WTC11 (cell line): ENCODE results near the gene TIMP4. TPM values are rescaled to one million over a fixed set of nuclear protein-coding genes. Genes with fewer than 3 reads are reported as not detected.

Experiments used
- ATAC-seq: fragments of 200-7000 bp; cut with Tn5 transposase; 2 replicates; pipeline ENCODE4 v1.10.0; 2021; ENCODE audit warnings: mild to moderate bottlenecking, moderate library complexity
- CTCF ChIA-PET: fragments of 300-600 bp; sonication (Branson Sonifier 250); formaldehyde crosslinking; loops from one replicate; lab custom pipeline; 2021; ENCODE audit warnings: antibody characterized with exemption; lab: Charles Lee
- POLR2A ChIA-PET: fragments of 350-600 bp; sonication (Branson Sonifier 250); formaldehyde crosslinking; loops from one replicate; lab custom pipeline; 2021; ENCODE audit warnings: antibody characterized with exemption; lab: Charles Lee
- DNase-seq: peaks from one replicate; pipeline ENCODE4 v3.0.0; 2021; ENCODE audit warnings: low spot score
- H3K27ac Mint-ChIP-seq: 2 replicates; pipeline ENCODE4 v1.8.0; 2021; ENCODE audit warnings: mixed read lengths
- H3K27me3 Mint-ChIP-seq: 2 replicates; pipeline ENCODE4 v1.8.0; 2021; ENCODE audit warnings: low read depth, mild to moderate bottlenecking, moderate library complexity, mixed read lengths
- H3K36me3 Mint-ChIP-seq: 2 replicates; pipeline ENCODE4 v1.8.0; 2021; ENCODE audit warnings: mixed read lengths
- H3K4me1 Mint-ChIP-seq: 2 replicates; pipeline ENCODE4 v1.8.0; 2022; ENCODE audit warnings: mixed read lengths
- H3K4me3 Mint-ChIP-seq: 2 replicates; pipeline ENCODE4 v1.8.0; 2021; ENCODE audit warnings: mild to moderate bottlenecking, moderate library complexity, mixed read lengths
- H3K9me3 Mint-ChIP-seq: 2 replicates; pipeline ENCODE4 v1.8.0; 2021; ENCODE audit warnings: mixed read lengths
- ATF1 ChIP-seq: sonication (generic); formaldehyde crosslinking; IDR thresholded peaks from 2 replicates; pipeline ENCODE4 v1.8.1; 2023; ENCODE audit warnings: mild to moderate bottlenecking, moderate library complexity, missing genetic modification reagents
- ATF3 ChIP-seq: sonication (generic); formaldehyde crosslinking; conservative IDR thresholded peaks from 2 replicates; pipeline ENCODE4 v1.8.1; 2022; ENCODE audit warnings: mild to moderate bottlenecking, missing genetic modification reagents
- CREM ChIP-seq: sonication (generic); formaldehyde crosslinking; IDR thresholded peaks from 2 replicates; pipeline ENCODE4 v1.8.1; 2022; ENCODE audit warnings: mild to moderate bottlenecking, missing genetic modification reagents, moderate library complexity
- E2F1 ChIP-seq: sonication (generic); formaldehyde crosslinking; IDR thresholded peaks from 2 replicates; pipeline ENCODE4 v1.8.0; 2022; ENCODE audit warnings: mild to moderate bottlenecking, missing genetic modification reagents
- E2F4 ChIP-seq: sonication (generic); formaldehyde crosslinking; IDR thresholded peaks from 2 replicates; pipeline ENCODE4 v1.8.1; 2022; ENCODE audit warnings: low read depth, mild to moderate bottlenecking, moderate library complexity, missing genetic modification reagents, borderline replicate concordance
- ELF4 ChIP-seq: sonication (generic); formaldehyde crosslinking; IDR thresholded peaks from 2 replicates; pipeline ENCODE4 v1.8.1; 2022; ENCODE audit warnings: low read depth, mild to moderate bottlenecking, moderate library complexity, missing genetic modification reagents
- FOXP4 ChIP-seq: sonication (generic); formaldehyde crosslinking; IDR thresholded peaks from 2 replicates; pipeline ENCODE4 v1.8.0; 2022; ENCODE audit warnings: mild to moderate bottlenecking, missing genetic modification reagents
- GRHL2 ChIP-seq: fragments of 250-450 bp; sonication (Bioruptor Pico); IDR thresholded peaks from 2 replicates; pipeline ENCODE4 v1.8.0; 2022; ENCODE audit warnings: mild to moderate bottlenecking, moderate library complexity; ENCODE audit not compliant: insufficient replicate concordance, severe bottlenecking
- IRF2 ChIP-seq: sonication (generic); formaldehyde crosslinking; IDR thresholded peaks from 2 replicates; pipeline ENCODE4 v1.8.0; 2022; ENCODE audit warnings: low read depth, missing genetic modification reagents, borderline replicate concordance
- JAZF1 ChIP-seq: fragments of 250-450 bp; sonication (Bioruptor Pico); IDR thresholded peaks from 2 replicates; pipeline ENCODE4 v1.9.0; 2021; ENCODE audit warnings: moderate library complexity, mild to moderate bottlenecking, inconsistent platforms
- NFYB ChIP-seq: sonication (generic); formaldehyde crosslinking; conservative IDR thresholded peaks from 2 replicates; pipeline ENCODE4 v1.8.0; 2022; ENCODE audit warnings: low read depth, missing genetic modification reagents
- NR2C2 ChIP-seq: sonication (generic); formaldehyde crosslinking; IDR thresholded peaks from 2 replicates; pipeline ENCODE4 v1.8.0; 2022; ENCODE audit warnings: mild to moderate bottlenecking, missing genetic modification reagents
- NR3C1 ChIP-seq: sonication (generic); formaldehyde crosslinking; conservative IDR thresholded peaks from 2 replicates; pipeline ENCODE4 v1.8.1; 2023; ENCODE audit warnings: low read depth, mild to moderate bottlenecking, missing genetic modification reagents
- SMAD3 ChIP-seq: sonication (generic); formaldehyde crosslinking; IDR thresholded peaks from 2 replicates; pipeline ENCODE4 v1.8.0; 2022; ENCODE audit warnings: missing genetic modification reagents, mild to moderate bottlenecking, borderline replicate concordance
- SOX15 ChIP-seq: fragments of 250-450 bp; sonication (Bioruptor Pico); IDR thresholded peaks from 2 replicates; pipeline ENCODE4 v1.9.0; 2021; ENCODE audit warnings: mild to moderate bottlenecking
- SP1 ChIP-seq: sonication (generic); formaldehyde crosslinking; conservative IDR thresholded peaks from 2 replicates; pipeline ENCODE4 v1.8.1; 2022; ENCODE audit warnings: missing genetic modification reagents
- USF1 ChIP-seq: sonication (generic); formaldehyde crosslinking; IDR thresholded peaks from 2 replicates; pipeline ENCODE4 v1.8.0; 2022; ENCODE audit warnings: mild to moderate bottlenecking, missing genetic modification reagents
- ZNF219 ChIP-seq: sonication (generic); formaldehyde crosslinking; IDR thresholded peaks from 2 replicates; pipeline ENCODE4 v1.8.0; 2023; ENCODE audit warnings: missing genetic modification reagents, mild to moderate bottlenecking, borderline replicate concordance
- ZNF232 ChIP-seq: sonication (generic); formaldehyde crosslinking; IDR thresholded peaks from 2 replicates; pipeline ENCODE4 v1.8.0; 2022; ENCODE audit warnings: mild to moderate bottlenecking, missing genetic modification reagents
- ZNF396 ChIP-seq: fragments of 250-450 bp; sonication (Bioruptor Pico); IDR thresholded peaks from 2 replicates; pipeline ENCODE4 v1.8.0; 2021; ENCODE audit warnings: mild to moderate bottlenecking, moderate library complexity, borderline replicate concordance
- ZNF512 ChIP-seq: sonication (generic); formaldehyde crosslinking; IDR thresholded peaks from 2 replicates; pipeline ENCODE4 v1.8.1; 2022; ENCODE audit warnings: missing genetic modification reagents, borderline replicate concordance
- total RNA-seq: library from RNA; stranded (reverse); gene quantifications from 3 replicates; pipeline ENCODE4 v1.2.3, GENCODE V29; 2021
- TF ChIP-seq, protein P1 (sequence below): fragments of 200-600 bp; IDR thresholded peaks from 2 replicates; pipeline ENCODE4 v1.8.0; 2022; ENCODE audit warnings: antibody characterized with exemption
- TF ChIP-seq, protein P2 (sequence below): sonication (generic); formaldehyde crosslinking; IDR thresholded peaks from 2 replicates; pipeline ENCODE4 v1.8.0; 2022; ENCODE audit warnings: mild to moderate bottlenecking, missing genetic modification reagents
- TF ChIP-seq, protein P3 (sequence below): fragments of 250-450 bp; sonication (Bioruptor Pico); IDR thresholded peaks from 2 replicates; pipeline ENCODE4 v1.9.0; 2021; ENCODE audit warnings: mild to moderate bottlenecking

Gene TIMP4
- total RNA-seq, 1 experiment from 2014 or later = 11.8 TPM

GRCh38 chr3:12165909-12166308 is 7.2 kb upstream of the TIMP4 start:
- ChIA-PET POLR2A (no interaction called here), CTCF (no interaction called here)
- Mint-ChIP-seq H3K4me1 (peaks cover 7% of the 10 kb centered on the region), H3K4me3 (no peak overlapping the region), H3K27me3 (no peaks in the 10 kb centered on the region), H3K27ac (no peak overlapping the region), H3K36me3 (peaks cover 32% of the 10 kb centered on the region), H3K9me3 (peaks cover 2% of the 10 kb centered on the region)
- DNase-seq (no peak), ATAC-seq (no peak)
- no peak for TF ChIP-seq ELF4 (CRISPR knock-in tag)
- TF ChIP-seq USF1 = no peak
- no peak for TF ChIP-seq ATF1
- no peak for TF ChIP-seq NR3C1 (CRISPR knock-in tag)
- TF ChIP-seq, protein P1, sequence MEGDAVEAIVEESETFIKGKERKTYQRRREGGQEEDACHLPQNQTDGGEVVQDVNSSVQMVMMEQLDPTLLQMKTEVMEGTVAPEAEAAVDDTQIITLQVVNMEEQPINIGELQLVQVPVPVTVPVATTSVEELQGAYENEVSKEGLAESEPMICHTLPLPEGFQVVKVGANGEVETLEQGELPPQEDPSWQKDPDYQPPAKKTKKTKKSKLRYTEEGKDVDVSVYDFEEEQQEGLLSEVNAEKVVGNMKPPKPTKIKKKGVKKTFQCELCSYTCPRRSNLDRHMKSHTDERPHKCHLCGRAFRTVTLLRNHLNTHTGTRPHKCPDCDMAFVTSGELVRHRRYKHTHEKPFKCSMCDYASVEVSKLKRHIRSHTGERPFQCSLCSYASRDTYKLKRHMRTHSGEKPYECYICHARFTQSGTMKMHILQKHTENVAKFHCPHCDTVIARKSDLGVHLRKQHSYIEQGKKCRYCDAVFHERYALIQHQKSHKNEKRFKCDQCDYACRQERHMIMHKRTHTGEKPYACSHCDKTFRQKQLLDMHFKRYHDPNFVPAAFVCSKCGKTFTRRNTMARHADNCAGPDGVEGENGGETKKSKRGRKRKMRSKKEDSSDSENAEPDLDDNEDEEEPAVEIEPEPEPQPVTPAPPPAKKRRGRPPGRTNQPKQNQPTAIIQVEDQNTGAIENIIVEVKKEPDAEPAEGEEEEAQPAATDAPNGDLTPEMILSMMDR = no peak
- TF ChIP-seq SMAD3 = no peak
- no peak for TF ChIP-seq ZNF232 (CRISPR knock-in tag)
- no peak for TF ChIP-seq ZNF219 (CRISPR knock-in tag)
- TF ChIP-seq ZNF396 (CRISPR knock-in tag) = no peak
- TF ChIP-seq IRF2 (CRISPR knock-in tag) = no peak
- TF ChIP-seq, protein P2, sequence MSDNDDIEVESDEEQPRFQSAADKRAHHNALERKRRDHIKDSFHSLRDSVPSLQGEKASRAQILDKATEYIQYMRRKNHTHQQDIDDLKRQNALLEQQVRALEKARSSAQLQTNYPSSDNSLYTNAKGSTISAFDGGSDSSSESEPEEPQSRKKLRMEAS = no peak
- TF ChIP-seq JAZF1 (CRISPR knock-in tag) = no peak
- TF ChIP-seq NFYB (CRISPR knock-in tag) = no peak

DNA sequence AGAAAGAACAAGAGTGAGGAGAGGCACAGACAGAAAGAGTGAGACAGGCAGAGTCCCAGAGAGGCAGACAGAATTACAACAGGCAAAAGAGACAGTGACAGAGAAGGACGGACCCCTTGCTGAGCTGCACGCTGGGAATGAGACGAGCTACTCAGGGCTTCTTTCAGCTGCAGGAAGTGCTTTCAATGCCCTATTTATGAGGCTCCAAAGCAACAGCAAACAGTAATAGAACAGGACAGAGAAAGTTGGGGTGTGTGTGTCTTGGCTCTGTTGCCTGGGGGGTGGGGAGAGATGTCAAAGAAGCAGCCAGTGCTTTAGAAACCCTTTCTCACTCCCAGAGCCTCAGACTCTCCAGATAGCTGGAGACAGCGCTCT is 502 bp upstream of the TIMP4 start:
- ATAC-seq (peak; percentile 76), DNase-seq (peak; percentile 53)
- ChIA-PET CTCF (interaction anchor here (0.8 to 2.6 kb wide), 4 partner anchors 17 to 382 kb away, joined by 3 to 15 read pairs (median 4); no protein-coding TSS in a partner anchor), POLR2A (interaction anchor here (1.5 kb wide), 1 partner anchor 9 kb away, joined by 3 read pairs; no protein-coding TSS in a partner anchor)
- no peaks in the 10 kb centered on the region for H3K9me3 Mint-ChIP-seq
- peaks cover 44% of the 10 kb centered on the region for H3K4me1 Mint-ChIP-seq
- H3K4me3 Mint-ChIP-seq = peak overlapping the region; percentile 66
- no peaks in the 10 kb centered on the region for H3K27me3 Mint-ChIP-seq
- peaks cover 8% of the 10 kb centered on the region; the same call in 1 of the 2 replicates for H3K36me3 Mint-ChIP-seq
- peak overlapping the region; percentile 92 for H3K27ac Mint-ChIP-seq
- TF ChIP-seq SP1 (CRISPR knock-in tag) (no peak), E2F1 (CRISPR knock-in tag) (no peak), GRHL2 (CRISPR knock-in tag) (no peak), NR3C1 (CRISPR knock-in tag) (no peak), SOX15 (CRISPR knock-in tag) (no peak), E2F4 (CRISPR knock-in tag) (no peak), ELF4 (CRISPR knock-in tag) (no peak), FOXP4 (CRISPR knock-in tag) (0 out of 2 replicates have a peak, but pooled peaks have one; percentile 19), ZNF512 (no peak), ATF3 (CRISPR knock-in tag) (no peak), NR2C2 (CRISPR knock-in tag) (no peak), ZNF396 (CRISPR knock-in tag) (no peak), CREM (no peak)
- TF ChIP-seq, protein P3, sequence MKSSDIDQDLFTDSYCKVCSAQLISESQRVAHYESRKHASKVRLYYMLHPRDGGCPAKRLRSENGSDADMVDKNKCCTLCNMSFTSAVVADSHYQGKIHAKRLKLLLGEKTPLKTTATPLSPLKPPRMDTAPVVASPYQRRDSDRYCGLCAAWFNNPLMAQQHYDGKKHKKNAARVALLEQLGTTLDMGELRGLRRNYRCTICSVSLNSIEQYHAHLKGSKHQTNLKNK (CRISPR knock-in tag) = no peak
- TF ChIP-seq, protein P2 = no peak
